ENCODE measurements around the gene IMMP2L. TPM values are rescaled to one million over a fixed set of nuclear protein-coding genes. Genes with fewer than 3 reads are reported as not detected.

Gene IMMP2L
- total RNA-seq, 2 experiments from 2014 or later = 8.9 to 18.7 TPM

GRCh38 chr7:111240371-111240770, 321.9 kb downstream of the IMMP2L start:
- CTCF ChIA-PET = no interaction called here
- H3K4me1 Mint-ChIP-seq (ENCODE audit: low read depth) = peaks cover 6% of the 10 kb centered on the region

GRCh38 chr7:111239437-111239836, 322.9 kb downstream of the IMMP2L start:
- H3K9me3 Mint-ChIP-seq = no peaks in the 10 kb centered on the region
- ChIA-PET POLR2A (no interaction called here), CTCF (no interaction called here)
- no peak for TF ChIP-seq CTCF (IDR thresholded peaks at IDR 0.05)
- DNase-seq = no peak
- no peak overlapping the region for H3K4me3 Mint-ChIP-seq
- no peak overlapping the region for H3K27ac Mint-ChIP-seq
- H3K27me3 Mint-ChIP-seq = no peaks in the 10 kb centered on the region
- peaks cover 6% of the 10 kb centered on the region for H3K4me1 Mint-ChIP-seq (ENCODE audit: low read depth)
- Histone ChIP-seq H3K27me3 (ENCODE audit: control insufficient read depth in 1 of 2, insufficient read depth in 2 of 2, low read length in 2 of 2) (no peaks in the 10 kb centered on the region), H3K9me3 (ENCODE audit: control insufficient read depth in 1 of 2, insufficient read depth in 1 of 2, low read length in 2 of 2) (no peaks in the 10 kb centered on the region), H3K27ac (ENCODE audit: low read depth in 1 of 2, low read length in 2 of 2) (no peak overlapping the region), H3K4me1 (ENCODE audit: insufficient read depth, low read length) (no peaks in the 10 kb centered on the region), H3K4me3 (ENCODE audit: low read length) (no peak overlapping the region), H3K36me3 (ENCODE audit: insufficient read depth, low read length) (no peaks in the 10 kb centered on the region)
- intact Hi-C loops (cut with DNase I, micrococcal nuclease) = no loop called here
- peaks cover 11% of the 10 kb centered on the region for H3K36me3 Mint-ChIP-seq (ENCODE audit: low read depth)
- ATAC-seq (ENCODE audit: poor library complexity) = no peak

More at GRCh38 chr7:111240371-111240770, 321.9 kb downstream of the IMMP2L start:
- no peaks in the 10 kb centered on the region for H3K9me3 ChIP-seq (ENCODE audit: control insufficient read depth in 1 of 2, insufficient read depth in 1 of 2, low read length in 2 of 2)
- POLR2A ChIA-PET = no interaction called here
- intact Hi-C loops (cut with DNase I, micrococcal nuclease) = no loop called here
- H3K36me3 ChIP-seq (ENCODE audit: insufficient read depth, low read length) = no peaks in the 10 kb centered on the region
- Mint-ChIP-seq H3K36me3 (ENCODE audit: low read depth) (peaks cover 10% of the 10 kb centered on the region), H3K9me3 (no peaks in the 10 kb centered on the region), H3K4me3 (no peak overlapping the region), H3K27me3 (no peaks in the 10 kb centered on the region), H3K27ac (no peak overlapping the region)
- no peaks in the 10 kb centered on the region for H3K27me3 ChIP-seq (ENCODE audit: control insufficient read depth in 1 of 2, insufficient read depth in 2 of 2, low read length in 2 of 2)
- no peak overlapping the region for H3K4me3 ChIP-seq (ENCODE audit: low read length)
- no peak overlapping the region for H3K27ac ChIP-seq (ENCODE audit: low read depth in 1 of 2, low read length in 2 of 2)
- no peak for ATAC-seq (ENCODE audit: poor library complexity)
- H3K4me1 ChIP-seq (ENCODE audit: insufficient read depth, low read length) = no peaks in the 10 kb centered on the region
- TF ChIP-seq CTCF (IDR thresholded peaks at IDR 0.05) = no peak
- no peak for DNase-seq

GRCh38 chr7:111238886-111239285, 323.4 kb downstream of the IMMP2L start:
- Histone ChIP-seq H3K27me3 (ENCODE audit: control insufficient read depth in 1 of 2, insufficient read depth in 2 of 2, low read length in 2 of 2) (no peaks in the 10 kb centered on the region), H3K4me1 (ENCODE audit: insufficient read depth, low read length) (no peaks in the 10 kb centered on the region), H3K4me3 (ENCODE audit: low read length) (no peak overlapping the region), H3K27ac (ENCODE audit: low read depth in 1 of 2, low read length in 2 of 2) (no peak overlapping the region), H3K36me3 (ENCODE audit: insufficient read depth, low read length) (no peaks in the 10 kb centered on the region), H3K9me3 (ENCODE audit: control insufficient read depth in 1 of 2, insufficient read depth in 1 of 2, low read length in 2 of 2) (no peaks in the 10 kb centered on the region)
- CTCF ChIA-PET = no interaction called here
- Mint-ChIP-seq H3K27ac (no peak overlapping the region), H3K4me1 (ENCODE audit: low read depth) (peaks cover 6% of the 10 kb centered on the region), H3K36me3 (ENCODE audit: low read depth) (peaks cover 11% of the 10 kb centered on the region), H3K4me3 (no peak overlapping the region), H3K27me3 (no peaks in the 10 kb centered on the region), H3K9me3 (no peaks in the 10 kb centered on the region)
- TF ChIP-seq CTCF (IDR thresholded peaks at IDR 0.05) = no peak
- POLR2A ChIA-PET = interaction anchor here (0.6 kb wide), 1 partner anchor 156 kb away, joined by 3 read pairs; no protein-coding TSS in a partner anchor
- DNase-seq (no peak), ATAC-seq (ENCODE audit: poor library complexity) (no peak)
- intact Hi-C loops (cut with DNase I, micrococcal nuclease) = no loop called here
